ENCODE measurements around the gene ARHGAP9.
A peak's percentile ranks its signal among the peaks of the same experiment; 100 is the strongest.
"Not testable (repeated sequence)": the region's sequence is repeated elsewhere in the genome, so short reads cannot be mapped to it uniquely, and the experiment has no call there.

The ARHGAP9 gene

DNA sequence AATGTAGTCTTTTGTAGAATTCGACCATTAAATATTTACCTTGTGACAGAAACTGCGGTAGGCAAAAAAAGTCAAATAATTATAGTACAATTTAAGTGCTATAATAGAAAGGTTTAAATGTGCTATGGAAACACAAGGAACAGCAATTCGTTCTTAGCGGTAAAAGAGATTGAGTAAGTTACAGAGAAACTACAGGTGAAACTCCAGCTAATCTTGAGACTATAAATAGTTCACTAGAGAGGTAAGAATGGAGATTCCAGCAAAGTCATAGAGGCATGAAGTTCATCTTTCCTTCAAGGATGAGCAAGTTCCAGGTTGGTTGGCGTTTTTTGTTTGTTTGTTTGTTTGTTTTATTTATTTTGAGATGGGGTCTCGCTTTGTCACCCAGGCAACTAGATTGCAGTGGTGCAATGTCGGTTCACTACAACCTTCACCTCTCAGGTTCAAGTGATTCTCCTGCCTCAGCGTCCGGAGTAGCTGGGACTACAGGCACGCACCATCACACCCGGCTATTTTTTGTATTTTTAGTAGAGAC lies 47.9 kb downstream of the ARHGAP9 start:
- DNase-seq: no peak

DNA sequence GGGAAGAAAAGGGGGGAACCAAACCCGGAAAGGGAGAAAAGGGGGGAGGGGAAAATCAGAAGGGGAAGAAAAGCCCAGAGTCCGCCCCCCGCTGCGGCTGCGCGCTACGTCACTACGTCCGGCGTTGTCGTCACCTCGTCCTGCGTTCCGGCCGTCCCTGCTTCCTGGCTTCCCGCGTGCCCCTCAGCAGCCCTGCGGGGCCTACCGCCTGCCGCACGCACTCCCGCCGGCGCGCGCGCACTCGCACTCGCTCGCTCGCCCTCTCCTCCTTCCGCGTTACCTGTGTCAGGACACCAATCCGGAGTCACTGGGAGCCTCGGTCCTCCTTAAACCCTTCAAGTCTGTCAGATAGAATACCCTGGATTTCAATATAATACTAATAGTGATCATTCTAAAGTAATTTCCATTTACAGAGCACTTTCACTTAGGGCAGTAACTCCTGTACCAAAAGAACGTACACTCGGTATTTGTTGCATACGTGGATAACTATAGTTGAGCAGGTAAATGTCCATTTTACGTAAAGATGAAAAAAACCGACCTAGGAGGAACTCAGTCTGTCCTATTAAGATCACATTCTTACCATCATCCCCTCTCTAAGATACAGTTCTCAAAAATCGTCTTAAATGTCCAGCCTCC lies 48.6 kb downstream of the ARHGAP9 start, which contains the start of gene R3HDM2:
TSS of gene R3HDM2 (minus strand) at position 113 of the 636 bp plus-strand sequence. CDS start 120,615 bp downstream, outside the sequence.
- peak; percentile 94 for DNase-seq

DNA sequence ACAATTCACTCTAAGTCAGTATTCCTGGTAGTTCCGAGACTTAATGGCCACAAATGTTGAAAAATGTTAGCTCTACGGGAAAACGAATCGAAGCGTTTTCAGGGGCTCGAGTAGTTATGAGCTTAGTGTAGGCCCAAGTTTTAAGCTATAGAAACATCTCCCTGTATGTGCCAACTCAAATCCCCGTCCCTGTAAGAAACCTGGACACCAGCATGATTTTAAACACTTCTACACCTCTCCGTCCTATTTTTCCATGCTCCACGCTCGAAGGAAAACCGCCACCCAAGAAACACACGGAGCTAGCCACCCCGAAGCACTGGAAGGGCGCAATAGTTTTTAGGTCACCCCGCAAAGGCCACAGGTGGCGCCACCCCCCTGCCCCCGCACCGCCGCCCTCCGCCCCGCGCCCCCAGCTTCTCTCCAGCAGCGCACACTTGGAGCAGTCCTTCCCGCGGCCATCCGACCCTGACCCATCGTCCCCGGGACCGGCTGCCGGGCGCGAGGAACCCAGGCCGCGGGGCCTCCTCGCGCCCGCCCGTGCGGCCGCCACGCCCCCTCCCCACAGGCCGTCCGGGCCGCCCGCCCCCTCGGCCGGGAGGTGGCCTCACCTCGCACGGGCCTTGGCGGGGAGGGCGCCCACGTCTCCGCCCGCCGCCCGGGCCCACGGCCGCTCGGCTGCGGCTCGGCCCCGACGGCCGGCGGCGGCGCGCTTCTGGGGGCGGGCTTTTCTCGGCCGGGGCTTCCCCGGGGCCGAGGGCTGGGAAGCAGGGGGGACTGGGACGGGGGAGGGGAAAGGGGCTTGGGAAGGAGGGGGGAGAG lies 49.3 kb downstream of the ARHGAP9 start:
- DNase-seq: peak; percentile 12

DNA sequence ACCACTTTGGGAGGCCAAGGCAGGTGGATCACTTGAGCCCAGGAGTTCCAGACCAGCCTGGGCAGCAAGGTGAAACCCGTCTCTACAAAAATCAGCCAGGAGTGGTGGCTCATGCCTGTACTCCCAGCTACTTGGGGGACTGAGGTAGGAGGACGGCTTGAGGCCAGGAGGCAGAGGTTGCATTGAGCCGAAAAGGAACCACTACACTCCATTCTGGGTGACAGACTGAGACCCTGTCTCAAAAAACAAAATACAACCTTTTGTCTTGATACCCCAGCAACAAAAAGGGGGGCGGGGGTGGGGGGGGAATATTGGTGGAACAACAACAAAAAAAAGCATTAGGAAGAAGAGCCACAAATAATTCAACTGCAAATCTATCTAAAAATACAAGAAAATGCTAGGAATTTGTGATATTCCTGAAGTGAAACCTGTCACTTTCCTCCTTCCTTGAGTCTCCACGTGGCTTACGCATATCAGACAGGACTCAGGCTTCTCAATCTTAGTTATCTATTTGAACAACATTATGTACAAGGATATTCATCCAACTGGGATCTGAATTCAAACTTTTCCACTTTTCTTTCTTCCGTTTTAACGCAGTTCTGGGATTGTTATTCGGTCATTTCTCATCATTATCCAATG lies 50.1 kb downstream of the ARHGAP9 start:
- DNase-seq: peak; percentile 6

DNA sequence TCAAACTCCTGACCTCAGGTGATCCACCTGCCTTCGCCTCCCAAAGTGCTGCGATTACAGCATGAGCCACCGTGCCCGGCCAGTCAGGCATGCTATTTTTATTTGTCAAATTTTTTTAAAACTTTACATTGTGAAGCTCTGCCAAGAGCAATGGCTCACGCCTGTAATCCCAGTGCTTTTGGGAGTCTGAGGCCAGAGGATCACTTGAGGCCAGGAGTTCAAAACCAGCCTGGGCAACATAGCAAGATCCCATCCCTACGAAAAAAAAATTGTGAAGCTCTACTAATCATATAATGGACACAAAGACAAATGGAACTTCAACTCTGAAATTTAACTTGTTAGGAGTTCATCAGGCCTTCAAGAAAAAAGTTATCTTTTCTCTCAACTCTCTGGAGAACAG lies 50.7 kb downstream of the ARHGAP9 start:
- DNase-seq: no peak

DNA sequence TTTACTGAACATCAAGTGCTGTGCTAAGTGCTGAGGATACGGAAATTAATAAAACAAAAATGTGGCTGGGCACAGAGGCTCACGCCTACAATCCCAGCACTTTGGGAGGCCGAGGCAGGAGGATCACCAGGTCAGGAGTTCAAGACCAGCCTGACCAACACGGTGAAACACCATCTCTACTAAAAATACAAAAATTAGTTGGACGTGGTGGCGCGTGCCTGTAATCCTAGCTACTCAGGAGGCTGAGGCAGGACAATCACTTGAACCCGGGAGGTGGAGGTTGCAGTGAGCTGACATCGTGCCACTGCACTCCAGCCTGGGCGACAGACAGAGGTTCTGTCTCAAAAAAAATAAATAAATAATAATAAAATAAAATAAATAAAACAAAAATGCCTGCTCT lies 52.7 kb downstream of the ARHGAP9 start:
- DNase-seq: not testable (repeated sequence)

Measured in fibroblast of skin of scalp (primary cell).